Body of pancreas (tissue), 4 donors: ENCODE results near the gene CENPO.

Experiments
- CTCF ChIP-seq, 7 experiments: fragments of 450-650 bp in 4 of 7; fragments of 200-600 bp in 3 of 7; sonication (generic) in 3 of 7; IDR thresholded peaks; one replicate each; pipeline ENCODE4 v1.5.1; 2016 to 2019; ENCODE audit warnings: antibody characterized with exemption in 7 of 7
- POLR2A ChIP-seq, 3 donors: fragments of 450-650 bp; IDR thresholded peaks; one replicate each; pipeline ENCODE4 v1.6.1; 2016; ENCODE audit warnings: antibody characterized with exemption in 3 of 3, mild to moderate bottlenecking in 2 of 3

GRCh38 chr2:24831221-24832072 lies 38.2 kb downstream of the CENPO start:
- TF ChIP-seq POLR2A (IDR thresholded peaks at IDR 0.05): no peak
- TF ChIP-seq CTCF (IDR thresholded peaks at IDR 0.05): no peak
